Adrenal gland (tissue), 5 donors: ENCODE measurements around the gene PLCH2.
A peak's percentile ranks its signal among the peaks of the same experiment; 100 is the strongest.

Source experiments
- CTCF ChIP-seq, 6 experiments: fragments of 450-650 bp in 4 of 6; fragments of 200-600 bp in 2 of 6; sonication (generic) in 1 of 6; IDR thresholded peaks; 1 replicate in 5 of 6; 2 replicates in 1 of 6; pipeline versions ENCODE4 v1.5.1 to v1.8.0; 2016 to 2021; ENCODE audit warnings: antibody characterized with exemption in 6 of 6, mild to moderate bottlenecking in 2 of 6, moderate library complexity in 1 of 6
- POLR2A ChIP-seq, 2 donors: fragments of 450-650 bp; IDR thresholded peaks; one replicate each; pipeline ENCODE4 v1.6.1; 2017; ENCODE audit warnings: antibody characterized with exemption in 2 of 2, mild to moderate bottlenecking in 2 of 2, moderate library complexity in 1 of 2
- donor health status: DM: no; HTN: no; CAD: no.

DNA sequence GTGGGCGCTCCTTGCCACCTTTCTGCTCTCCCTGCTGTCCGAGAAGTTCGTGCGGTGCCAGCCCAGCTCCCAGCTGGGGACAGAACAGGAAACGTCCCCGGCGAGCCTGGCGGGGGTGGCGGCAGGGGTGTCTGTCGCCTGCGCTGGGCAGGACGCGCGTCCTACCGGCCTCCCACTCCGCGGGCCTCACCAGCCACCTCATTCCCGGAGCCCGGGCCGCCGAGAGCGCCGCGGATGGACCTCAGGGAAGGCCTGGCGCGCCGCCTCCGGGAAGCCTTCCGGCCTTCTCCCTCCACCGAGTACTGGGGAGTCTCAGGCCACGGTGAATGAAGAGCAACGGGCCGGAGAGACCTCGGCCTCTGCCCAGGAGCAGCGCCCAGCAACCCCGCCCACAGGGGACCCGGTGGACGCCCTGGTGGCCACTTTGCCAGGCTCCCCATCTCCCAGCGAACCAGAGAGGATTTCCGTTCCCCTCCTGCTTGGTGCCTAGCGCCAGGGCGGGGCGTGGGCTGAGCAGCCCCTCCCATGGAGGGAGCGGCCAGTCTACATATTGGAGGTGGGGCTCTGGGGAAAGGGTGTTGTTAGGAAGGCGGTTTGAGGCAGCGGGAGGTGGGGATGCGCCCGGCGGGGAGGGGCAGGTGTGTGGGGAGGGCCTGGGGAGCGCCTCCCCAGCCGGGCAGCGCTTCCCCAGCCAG is 70.6 kb downstream of the PLCH2 start:
- peak in 4 of 6 experiments; percentile 27 to 49 (median 35) for TF ChIP-seq CTCF (IDR thresholded peaks at IDR 0.05)
- TF ChIP-seq POLR2A (IDR thresholded peaks at IDR 0.05) = peak in 1 of 2 donors; percentile 27
